Fibroblast of mammary gland (primary cell): ENCODE measurements around the gene ELOF1.

Experiments used
- DNase-seq: peaks from one replicate; pipeline ENCODE4 v3.0.0-alpha.2; 2010; ENCODE audit warnings: low read depth
- H3K4me3 ChIP-seq: 2 replicates; pipeline ENCODE4 v1.5.1; 2011; ENCODE audit warnings: low read depth, mild to moderate bottlenecking, low read length, moderate library complexity; ENCODE audit not compliant: control insufficient read depth
- CTCF ChIP-seq: conservative IDR thresholded peaks from 2 replicates; pipeline ENCODE4 v1.5.1; 2011; ENCODE audit warnings: low read depth, low read length, inconsistent platforms; ENCODE audit not compliant: control insufficient read depth, insufficient read depth

The ELOF1 gene

DNA sequence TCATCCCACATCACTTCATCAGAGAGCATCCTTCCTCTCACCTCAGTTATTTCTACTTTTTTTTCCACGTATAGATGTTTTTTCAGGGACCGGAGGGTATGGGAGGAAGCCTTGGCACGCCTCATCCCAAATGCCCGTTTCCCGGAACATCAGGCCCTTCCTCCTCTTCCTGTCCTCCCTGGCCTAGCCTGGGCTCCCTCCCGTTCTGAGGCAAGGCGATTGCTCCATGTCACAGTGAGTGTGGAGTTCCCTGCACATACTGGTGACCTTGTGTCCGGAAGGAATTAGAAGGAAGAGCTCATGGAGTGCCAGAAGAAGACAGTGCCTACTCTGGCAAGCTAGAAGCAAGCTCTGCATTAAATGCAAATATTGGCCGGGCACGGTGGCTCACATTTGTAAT is 37.1 kb upstream of the ELOF1 start:
- DNase-seq, result no peak
- TF ChIP-seq CTCF, result no peak
- H3K4me3 ChIP-seq, result no peak overlapping the region

DNA sequence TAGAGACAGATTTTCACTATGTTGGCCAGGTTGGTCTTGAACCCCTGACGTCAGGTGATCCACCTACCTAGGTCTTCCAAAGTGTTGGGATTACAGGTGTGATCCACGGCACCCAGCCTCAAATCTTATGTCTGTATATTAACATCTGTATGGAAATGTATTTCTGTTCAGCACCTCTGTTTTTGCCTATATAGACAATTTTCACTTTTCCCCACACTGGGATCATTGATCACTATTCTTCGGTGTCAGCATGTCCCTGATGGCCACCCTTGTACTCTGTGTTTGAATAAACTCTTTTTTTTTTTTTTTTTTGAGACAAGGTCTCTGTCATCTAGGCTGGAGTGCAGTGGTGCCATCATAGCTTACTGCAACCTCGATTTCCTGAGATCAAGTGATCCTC is 35.1 kb upstream of the ELOF1 start:
- no peak for DNase-seq
- no peak overlapping the region for H3K4me3 ChIP-seq
- no peak for TF ChIP-seq CTCF

DNA sequence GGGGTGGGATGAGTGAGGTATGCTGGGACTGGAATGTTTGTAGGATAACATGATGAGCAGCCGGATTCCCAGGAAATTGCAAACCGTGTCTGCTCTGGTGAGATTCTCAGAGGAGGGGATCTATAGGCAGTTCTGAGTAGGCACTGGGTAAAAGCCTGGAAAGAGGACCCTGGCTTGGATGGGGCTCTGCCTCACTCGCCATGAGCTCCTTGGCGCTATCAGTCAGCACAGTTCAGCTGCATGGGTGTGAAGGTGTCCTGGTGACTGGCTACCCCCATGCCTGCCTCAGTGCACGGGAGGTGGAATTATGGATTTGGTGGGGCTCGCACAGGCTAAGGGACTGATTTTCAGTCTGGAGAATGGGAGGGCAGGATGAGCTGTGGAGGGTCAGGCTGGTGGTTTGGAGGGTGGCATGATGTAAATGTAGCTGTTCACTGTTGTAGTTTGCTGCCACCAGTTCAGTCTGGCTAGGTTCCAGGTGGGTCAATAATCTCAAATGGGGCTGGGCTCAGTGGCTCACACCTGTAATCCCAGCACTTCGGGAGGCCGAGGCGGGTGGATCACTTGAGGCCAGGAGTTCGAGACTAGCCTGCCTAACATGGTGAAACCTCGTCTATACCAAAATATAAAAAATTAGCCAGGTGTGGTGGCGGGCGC is 29.1 kb upstream of the ELOF1 start:
- no peak for DNase-seq
- no peak for TF ChIP-seq CTCF
- H3K4me3 ChIP-seq, result no peak overlapping the region

- peak; percentile 71 for DNase-seq
- no peak overlapping the region for H3K4me3 ChIP-seq
- TF ChIP-seq CTCF, result peak; percentile 85
Observed at GRCh38 chr19:11587302-11587974, 28.4 kb upstream of the ELOF1 start.

- no peak for TF ChIP-seq CTCF
- no peak overlapping the region for H3K4me3 ChIP-seq
- no peak for DNase-seq
Observed at GRCh38 chr19:11586331-11586730, 27.3 kb upstream of the ELOF1 start.

DNA sequence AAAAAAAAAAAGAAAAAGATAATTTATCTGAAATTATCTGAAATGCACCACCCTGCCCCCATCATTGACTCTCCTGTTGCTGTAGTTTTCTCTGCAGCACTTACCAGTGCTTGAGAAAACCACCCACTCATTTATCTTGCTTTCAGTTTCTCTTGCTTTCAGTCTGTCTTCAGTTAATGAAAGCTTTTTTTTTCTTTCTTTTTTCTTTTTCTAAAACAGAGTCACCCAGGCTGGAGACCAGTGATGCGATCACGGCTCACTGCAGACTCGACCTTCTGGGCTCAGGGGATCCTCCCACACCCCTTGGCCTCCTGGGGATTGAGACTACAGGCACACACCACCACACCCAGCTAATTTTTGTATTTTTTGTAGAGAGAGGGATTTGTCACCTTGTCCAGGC is 22.7 kb upstream of the ELOF1 start:
- DNase-seq, result peak; percentile 44
- no peak for TF ChIP-seq CTCF

More for the DNA sequence above, 22.7 kb upstream of the ELOF1 start:
- H3K4me3 ChIP-seq, result no peak overlapping the region
